T-cell (primary cell): ENCODE data around the gene PLA2R1. TPM values are rescaled to one million over a fixed set of nuclear protein-coding genes. Genes with fewer than 3 reads are reported as not detected.
A peak's percentile ranks its signal among the peaks of the same experiment; 100 is the strongest.

Experiments
- ATAC-seq, 4 experiments: fragments of 200-7000 bp in 3 of 4; fragments of 150-1000 bp in 1 of 4; cut with Tn5 transposase; replicated peaks in 1 of 4; 1 replicate in 3 of 4; 2 replicates in 1 of 4; pipeline ENCODE4 v1.10.0; 2021; ENCODE audit warnings: moderate library complexity in 3 of 4, mild to moderate bottlenecking in 2 of 4, moderate number of reproducible peaks in 1 of 4
- CTCF ChIA-PET, 2 donors: fragments of 300-600 bp; sonication (Branson Sonifier 250); formaldehyde crosslinking; loops; one replicate each; lab custom pipeline; 2022; ENCODE audit warnings: antibody characterized with exemption in 2 of 2; lab: Charles Lee
- POLR2A ChIA-PET, 2 donors: fragments of 300-600 bp; sonication (Branson Sonifier 250); formaldehyde crosslinking; loops; one replicate each; lab custom pipeline; 2022; ENCODE audit warnings: antibody characterized with exemption in 2 of 2; lab: Charles Lee
- DNase-seq, 35 experiments: peaks; one replicate each; pipeline versions ENCODE4 v3.0.0 to v3.0.0-alpha.2; 2013 to 2023
- H3K27ac ChIP-seq: one replicate; pipeline ENCODE4 v1.5.1; 2013; ENCODE audit warnings: low read length
- H3K27me3 ChIP-seq, 2 experiments: replicated peaks in 1 of 2; 1 replicate in 1 of 2; 2 replicates in 1 of 2; pipeline versions ENCODE4 v1.6.1 to v1.7.0; 2013; ENCODE audit warnings: low read length in 1 of 2, mixed read lengths in 1 of 2; ENCODE audit not compliant: control insufficient read depth in 2 of 2, insufficient read depth in 2 of 2; ENCODE audit errors: extremely low read depth in 1 of 2
- H3K36me3 ChIP-seq, 2 donors: 1 replicate in 1 of 2; 2 replicates in 1 of 2; pipeline versions ENCODE4 v1.6.1 to v1.7.0; 2013; ENCODE audit warnings: low read length in 1 of 2; ENCODE audit not compliant: control insufficient read depth in 2 of 2, insufficient read depth in 1 of 2; ENCODE audit errors: extremely low read depth in 1 of 2
- H3K4me1 ChIP-seq, 2 experiments: 1 replicate in 1 of 2; 2 replicates in 1 of 2; pipeline versions ENCODE4 v1.6.1 to v1.7.0; 2013; ENCODE audit warnings: low read length in 2 of 2, mixed read lengths in 1 of 2; ENCODE audit not compliant: insufficient read depth in 2 of 2, control insufficient read depth in 1 of 2; ENCODE audit errors: extremely low read depth in 1 of 2
- H3K4me3 ChIP-seq, 2 donors: 1 replicate in 1 of 2; 2 replicates in 1 of 2; pipeline versions ENCODE4 v1.5.1 to v1.7.0; 2013; ENCODE audit warnings: mild to moderate bottlenecking in 2 of 2, low read length in 1 of 2, moderate library complexity in 1 of 2; ENCODE audit not compliant: control insufficient read depth in 1 of 2; ENCODE audit errors: extremely low read depth in 1 of 2
- H3K9me3 ChIP-seq: 2 replicates; pipeline ENCODE4 v1.7.0; 2013
- H3K27ac Mint-ChIP-seq, 2 donors: one replicate each; pipeline ENCODE4 v1.8.0; 2020 to 2021; ENCODE audit warnings: mild to moderate bottlenecking in 2 of 2, mixed read lengths in 2 of 2
- H3K27me3 Mint-ChIP-seq, 2 donors: one replicate each; pipeline ENCODE4 v1.8.0; 2021 to 2022; ENCODE audit warnings: mixed read lengths in 2 of 2
- H3K36me3 Mint-ChIP-seq: one replicate; pipeline ENCODE4 v1.8.0; 2021; ENCODE audit warnings: mixed read lengths
- H3K4me1 Mint-ChIP-seq, 3 donors: one replicate each; pipeline ENCODE4 v1.8.0; 2020 to 2022; ENCODE audit warnings: mixed read lengths in 3 of 3, mild to moderate bottlenecking in 1 of 3
- H3K4me3 Mint-ChIP-seq, 3 donors: one replicate each; pipeline ENCODE4 v1.8.0; 2020 to 2022; ENCODE audit warnings: mild to moderate bottlenecking in 3 of 3, mixed read lengths in 3 of 3, moderate library complexity in 3 of 3
- H3K9me3 Mint-ChIP-seq, 3 donors: one replicate each; pipeline ENCODE4 v1.8.0; 2020 to 2022; ENCODE audit warnings: mixed read lengths in 3 of 3
- WGBS: methylation state at CpG from one replicate; pipeline ENCODE4 v1.1.5; 2013; ENCODE audit warnings: missing lambda C conversion rate; ENCODE audit not compliant: insufficient coverage; 5-methylcytosine and 5-hydroxymethylcytosine counted together
- total RNA-seq, 35 experiments: library from RNA in 6 of 35; stranded (reverse) in 6 of 35; fragments of 120-200 nt in 1 of 35; gene quantifications; one replicate each; pipeline versions ENCODE4 v1.2.1 to v1.2.4 and lab custom pipeline; 2013 to 2026

Gene PLA2R1
- total RNA-seq, 5 donors from 2014 or later (not counting 1 experiment from before 2014, with no cell fraction given): 0.20 TPM; not detected in 4

DNA sequence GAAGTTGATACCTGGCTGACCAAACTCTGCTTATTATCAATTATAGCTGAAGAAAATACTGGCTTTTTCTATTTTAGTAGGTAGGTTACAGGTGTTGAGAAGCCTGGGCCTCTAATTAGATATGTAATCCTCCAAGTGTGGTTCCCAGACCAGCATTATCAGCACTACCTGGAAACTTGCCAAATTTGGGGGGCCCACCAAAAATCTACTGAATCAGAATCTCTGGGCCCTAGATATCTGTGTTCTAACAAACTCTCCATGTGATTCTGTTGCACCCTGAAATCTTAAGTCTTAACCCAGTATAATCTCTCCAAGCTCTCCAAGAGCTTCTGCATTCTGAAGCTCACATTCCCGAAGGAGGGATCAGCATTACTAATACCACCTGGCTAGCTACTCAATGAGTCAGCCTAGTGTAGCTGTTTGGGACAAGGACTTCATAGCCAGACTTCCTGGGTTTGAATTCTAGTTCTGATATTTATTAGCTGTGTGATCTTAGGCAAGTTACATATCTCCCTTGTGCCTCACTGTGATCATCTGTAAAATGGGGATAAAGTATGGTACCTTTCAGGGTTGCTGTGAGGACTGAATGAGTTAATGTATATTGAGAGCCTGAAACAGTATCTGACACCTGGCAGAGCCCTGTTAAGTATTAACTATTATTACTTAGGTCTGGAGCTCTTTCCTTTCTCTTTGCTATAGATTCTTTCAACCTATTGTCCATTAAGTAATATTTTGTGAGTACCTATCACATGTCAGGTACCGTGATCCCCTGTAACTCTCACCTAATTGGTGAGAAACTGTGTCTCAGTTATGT, 170.3 kb downstream of the PLA2R1 start:
- no peak for ATAC-seq
- POLR2A ChIA-PET: interaction anchor here in 1 of 2 donors (1.0 kb wide), 1 partner anchor 10 kb away, joined by 3 read pairs; no protein-coding TSS in a partner anchor

DNA sequence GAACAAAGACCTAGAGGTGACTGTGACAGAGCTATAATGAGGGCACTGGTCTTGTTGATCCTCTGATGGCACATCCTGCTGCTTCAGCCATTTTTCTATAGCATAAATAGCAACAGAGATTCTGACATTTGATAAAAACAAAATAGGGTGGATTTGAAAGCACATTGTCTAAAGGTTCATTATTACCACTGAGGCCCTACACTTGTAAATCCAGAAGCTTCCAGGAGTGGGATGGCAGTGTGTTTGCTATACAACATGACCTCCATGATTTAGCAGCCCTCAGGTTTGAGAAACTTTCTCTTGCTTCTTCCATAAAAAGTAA, 171.2 kb downstream of the PLA2R1 start:
- Histone ChIP-seq H3K27me3 (no peaks in the 10 kb centered on the region), H3K4me3 (no peak overlapping the region), H3K27ac (no peak overlapping the region), H3K4me1 (no peaks in the 10 kb centered on the region), H3K9me3 (no peaks in the 10 kb centered on the region), H3K36me3 (peaks cover 3 to 34% of the 10 kb centered on the region in 2 donors)
- peaks cover 23 to 42% (median 29%) of the 10 kb centered on the region in 3 donors for H3K4me1 Mint-ChIP-seq
- H3K36me3 Mint-ChIP-seq: peaks cover 52% of the 10 kb centered on the region
- no peak overlapping the region for H3K27ac Mint-ChIP-seq
- H3K9me3 Mint-ChIP-seq: no peaks in the 10 kb centered on the region
- DNase-seq (no peak), ATAC-seq (no peak)
- no peak overlapping the region for H3K4me3 Mint-ChIP-seq
- no peaks in the 10 kb centered on the region for H3K27me3 Mint-ChIP-seq
- ChIA-PET POLR2A (interaction anchor here in 1 of 2 donors (0.6 kb wide), 1 partner anchor 587 kb away, joined by 3 read pairs; no protein-coding TSS in a partner anchor), CTCF (no interaction called here)

More for the DNA sequence above, 170.3 kb downstream of the PLA2R1 start:
- no CpG with 5 or more reads among the region's 2 CpGs for WGBS
- Mint-ChIP-seq H3K36me3 (peaks cover 58% of the 10 kb centered on the region), H3K4me1 (peaks cover 30 to 50% (median 37%) of the 10 kb centered on the region in 3 donors), H3K27ac (no peak overlapping the region), H3K27me3 (no peaks in the 10 kb centered on the region), H3K9me3 (no peaks in the 10 kb centered on the region), H3K4me3 (no peak overlapping the region)
- H3K36me3 ChIP-seq: peaks cover 3 to 26% of the 10 kb centered on the region in 2 donors
- H3K4me1 ChIP-seq: no peaks in the 10 kb centered on the region
- CTCF ChIA-PET: interaction anchor here (0.6 to 1.3 kb wide), 2 partner anchors 10 to 1104 kb away, joined by 3 to 5 read pairs; no protein-coding TSS in a partner anchor
- no peak overlapping the region for H3K27ac ChIP-seq
- DNase-seq: no peak
- H3K9me3 ChIP-seq: no peaks in the 10 kb centered on the region
- no peaks in the 10 kb centered on the region for H3K27me3 ChIP-seq
- H3K4me3 ChIP-seq: no peak overlapping the region

DNA sequence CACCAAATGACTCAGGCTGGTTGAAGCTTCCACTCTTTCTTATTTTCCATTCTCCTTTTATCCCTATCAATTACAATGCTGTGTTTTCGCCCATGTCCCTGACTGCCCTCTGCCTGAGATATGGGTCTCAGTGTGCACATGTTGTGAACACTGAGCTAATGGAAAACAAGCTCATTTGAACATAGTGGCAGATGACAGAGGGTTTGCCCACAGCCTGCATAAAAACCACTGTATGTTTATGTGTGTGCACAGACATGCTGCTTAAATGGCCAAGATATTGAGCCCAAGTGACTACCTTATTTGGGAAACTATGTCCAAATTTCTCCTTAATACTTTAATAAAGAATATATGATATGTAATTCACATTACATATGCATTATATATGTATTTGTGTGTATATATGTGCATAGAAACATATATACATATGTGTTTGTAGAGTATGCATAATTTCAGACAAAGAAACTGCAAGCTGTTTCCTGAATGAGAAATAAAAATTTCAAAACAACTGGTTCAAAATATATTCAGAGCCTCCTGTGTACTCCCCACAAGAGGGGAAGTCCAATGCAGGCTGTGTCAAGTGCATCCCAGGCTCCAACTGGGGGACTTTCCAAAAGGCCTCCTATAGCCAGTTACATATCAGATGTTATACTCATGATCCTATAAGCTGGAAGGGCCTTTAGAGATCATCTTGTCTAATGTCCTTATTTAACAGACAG, 171.7 kb downstream of the PLA2R1 start:
- Histone ChIP-seq H3K9me3 (no peaks in the 10 kb centered on the region), H3K27ac (no peak overlapping the region), H3K27me3 (no peaks in the 10 kb centered on the region), H3K4me1 (no peaks in the 10 kb centered on the region), H3K36me3 (peaks cover 3 to 39% of the 10 kb centered on the region in 2 donors), H3K4me3 (no peak overlapping the region)
- Mint-ChIP-seq H3K9me3 (no peaks in the 10 kb centered on the region), H3K27me3 (no peaks in the 10 kb centered on the region), H3K36me3 (peaks cover 54% of the 10 kb centered on the region), H3K4me1 (peaks cover 18 to 37% (median 27%) of the 10 kb centered on the region in 3 donors), H3K27ac (no peak overlapping the region), H3K4me3 (no peak overlapping the region)
- DNase-seq: peak in 2 of 35 experiments; percentile 1 to 22
- POLR2A ChIA-PET: interaction anchor here in 1 of 2 donors (0.6 kb wide), 1 partner anchor 587 kb away, joined by 3 read pairs; no protein-coding TSS in a partner anchor
- no CpG with 5 or more reads among the region's 1 CpG for WGBS
- CTCF ChIA-PET: interaction anchor here in 1 of 2 donors (0.7 kb wide), 1 partner anchor 202 kb away, joined by 3 read pairs; no protein-coding TSS in a partner anchor
- ATAC-seq: peak in 1 of 4 experiments; percentile 59

DNA sequence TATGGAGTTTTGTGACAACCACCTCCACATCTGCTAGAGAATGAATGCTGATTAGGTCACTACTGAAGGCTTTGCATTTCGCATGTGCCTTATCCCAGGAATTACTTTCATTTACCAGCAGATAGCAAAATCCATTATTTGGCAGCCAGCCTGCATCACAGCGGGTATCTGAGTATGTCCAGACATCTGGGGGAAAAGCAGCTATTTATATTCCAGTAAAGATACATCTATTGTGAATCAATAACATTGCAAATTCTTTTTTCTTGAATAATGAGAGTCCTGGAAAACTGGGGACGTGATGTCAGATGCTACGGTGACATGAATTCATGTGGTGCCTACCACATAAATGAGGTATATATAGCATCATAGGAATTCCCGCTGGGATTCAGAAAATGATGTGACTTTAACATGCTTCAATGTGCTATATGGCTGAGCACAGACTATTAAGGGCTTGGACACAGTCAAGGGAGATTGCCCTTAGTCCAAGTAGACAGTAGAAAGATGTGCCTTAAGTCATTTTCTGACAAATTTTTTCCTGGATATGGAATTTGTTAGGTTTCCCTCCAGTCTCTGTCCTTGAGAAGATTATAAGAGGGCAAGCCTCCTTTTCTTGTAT, 180.2 kb downstream of the PLA2R1 start:
- POLR2A ChIA-PET: interaction anchor here in 1 of 2 donors (0.6 kb wide), 1 partner anchor 18 kb away, joined by 3 read pairs; no protein-coding TSS in a partner anchor
- no peak overlapping the region for H3K4me3 Mint-ChIP-seq
- no peak overlapping the region for H3K27ac ChIP-seq
- no peaks in the 10 kb centered on the region for H3K4me1 ChIP-seq
- DNase-seq (no peak), ATAC-seq (no peak)
- no peaks in the 10 kb centered on the region for H3K9me3 ChIP-seq
- H3K36me3 ChIP-seq: peaks cover 4 to 72% of the 10 kb centered on the region in 2 donors
- H3K27ac Mint-ChIP-seq: no peak overlapping the region
- H3K4me1 Mint-ChIP-seq: peaks cover 0 to 3% (median 0%) of the 10 kb centered on the region in 3 donors
- no peak overlapping the region for H3K4me3 ChIP-seq
- no peaks in the 10 kb centered on the region for H3K27me3 ChIP-seq
- WGBS: no CpG with 5 or more reads among the region's 5 CpGs
- peaks cover 68% of the 10 kb centered on the region for H3K36me3 Mint-ChIP-seq
- H3K9me3 Mint-ChIP-seq: no peaks in the 10 kb centered on the region
- CTCF ChIA-PET: no interaction called here
- no peaks in the 10 kb centered on the region for H3K27me3 Mint-ChIP-seq

Other genes starting within 250 kb of the PLA2R1 start
- gene LY75, start 157.9 kb downstream of the PLA2R1 start, total RNA-seq: 10 to 100 TPM; 35.3 to 52.2 (median 41.7) TPM
- under 1 TPM in 2 of 5 donors, not detected in 3; 0.09 to 0.38 TPM for gene ITGB6, start 137.7 kb upstream of the PLA2R1 start, total RNA-seq